ENCODE data around the gene OGFOD2. TPM values are rescaled to one million over a fixed set of nuclear protein-coding genes. Genes with fewer than 3 reads are reported as not detected.
A peak's percentile ranks its signal among the peaks of the same experiment; 100 is the strongest.

OGFOD2 gene
- total RNA-seq, 1 experiment from 2014 or later: 16.3 TPM

DNA sequence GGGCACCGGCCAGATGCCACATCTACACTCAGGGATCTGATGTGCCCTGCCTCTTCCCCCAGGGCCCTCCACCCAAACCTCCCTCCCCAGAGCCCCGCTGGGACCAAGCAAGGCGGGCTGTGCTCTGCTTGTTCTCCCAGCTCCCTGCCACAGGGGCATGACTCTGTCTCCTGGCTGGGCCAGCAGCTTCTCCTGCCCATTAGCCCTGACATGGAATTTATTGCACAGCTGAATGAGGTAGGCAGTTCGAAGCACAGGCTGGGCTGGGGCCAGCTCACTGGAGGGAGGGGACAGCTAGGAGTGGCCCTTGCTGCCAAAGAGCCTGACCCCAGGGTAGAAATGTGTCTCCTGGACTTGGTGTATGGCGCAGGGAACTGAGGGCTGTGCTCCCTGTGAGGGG lies 47.8 kb downstream of the OGFOD2 start:
- H3K36me3 ChIP-seq: no peaks in the 10 kb centered on the region
- H3K27me3 ChIP-seq (replicated peaks): no peaks in the 10 kb centered on the region; the same call in 1 of the 2 replicates
- no peak for DNase-seq (ENCODE audit: low read depth in 1 of 2, low spot score in 2 of 2)
- peaks cover 8% of the 10 kb centered on the region for H3K4me1 ChIP-seq (replicated peaks)
- no peak overlapping the region for H3K4me3 ChIP-seq
- H3K27ac ChIP-seq: no peak overlapping the region
- no peaks in the 10 kb centered on the region for H3K9me3 ChIP-seq (replicated peaks)

DNA sequence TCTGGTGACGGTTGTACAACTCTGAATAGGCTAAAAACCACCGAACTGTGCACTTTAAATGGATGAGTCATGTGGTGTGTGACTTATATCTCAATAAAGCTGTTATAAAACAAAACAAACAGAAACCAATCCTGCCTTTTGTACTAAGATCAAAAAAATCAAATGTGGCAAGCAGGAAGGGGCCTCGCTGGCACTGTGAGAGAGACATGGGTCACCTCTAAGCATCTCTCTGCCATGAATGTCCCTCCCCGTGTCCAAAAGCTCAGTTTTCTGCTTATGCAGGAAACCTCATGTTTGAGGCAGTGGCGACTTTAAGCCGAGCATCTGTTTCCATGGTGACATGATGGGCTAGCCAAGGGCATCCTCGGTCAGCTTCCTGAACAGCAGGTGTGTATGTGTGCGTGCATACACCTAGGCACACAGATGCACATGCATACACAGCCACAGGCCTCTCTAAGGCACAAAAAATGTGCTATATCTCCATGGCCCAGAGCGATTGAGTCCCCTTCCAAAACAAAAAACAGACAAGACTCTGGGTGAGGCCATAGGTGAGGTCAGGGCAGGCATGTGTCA lies 49.9 kb downstream of the OGFOD2 start:
- no peak overlapping the region for H3K4me3 ChIP-seq
- H3K4me1 ChIP-seq (replicated peaks): peaks cover 8% of the 10 kb centered on the region
- H3K36me3 ChIP-seq: no peaks in the 10 kb centered on the region
- no peaks in the 10 kb centered on the region for H3K9me3 ChIP-seq (replicated peaks)
- no peak overlapping the region for H3K27ac ChIP-seq
- H3K27me3 ChIP-seq (replicated peaks): no peaks in the 10 kb centered on the region; the same call in 1 of the 2 replicates
- peak in 1 of 2 experiments; percentile 45 for DNase-seq (ENCODE audit: low read depth in 1 of 2, low spot score in 2 of 2)

DNA sequence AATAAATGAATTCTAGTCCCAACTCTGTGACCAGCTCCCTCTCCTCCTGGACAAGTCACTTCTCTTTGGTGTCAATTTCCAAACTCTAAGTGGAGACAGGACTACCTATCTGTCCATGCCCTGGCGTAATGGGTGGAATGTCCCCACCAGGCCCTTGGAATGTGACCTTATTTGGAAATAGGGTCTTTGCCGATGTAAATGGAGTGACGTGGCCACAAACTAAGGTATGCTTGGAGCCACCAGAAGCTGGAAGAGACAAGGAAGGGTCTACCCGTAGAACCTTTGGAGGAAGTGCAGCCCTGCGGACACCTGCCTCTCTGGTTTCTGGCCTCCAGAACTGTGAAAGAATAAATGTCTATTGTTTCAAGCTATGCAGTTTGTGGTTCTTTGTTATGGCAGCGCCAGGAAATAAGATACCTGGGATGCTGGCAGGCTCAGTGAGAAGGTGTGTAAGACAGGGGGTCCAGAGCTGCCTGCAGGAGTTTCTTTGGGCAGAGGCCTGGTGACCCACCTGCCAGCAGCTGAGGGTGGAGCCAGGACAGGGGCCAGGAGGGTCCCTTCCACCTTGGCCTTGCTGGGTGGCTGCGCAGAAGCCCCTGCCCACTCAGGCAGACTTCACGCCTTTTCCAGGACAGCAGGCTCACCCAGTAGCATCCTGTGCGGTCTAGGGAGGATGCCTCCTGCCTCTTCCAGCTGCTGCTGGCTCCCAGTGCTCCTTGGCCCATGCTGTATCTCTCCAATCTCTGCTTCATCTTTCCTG lies 51.2 kb downstream of the OGFOD2 start:
- Histone ChIP-seq H3K36me3 (no peaks in the 10 kb centered on the region), H3K4me1 (replicated peaks) (peaks cover 8% of the 10 kb centered on the region), H3K4me3 (no peak overlapping the region), H3K27ac (no peak overlapping the region), H3K9me3 (replicated peaks) (no peaks in the 10 kb centered on the region), H3K27me3 (replicated peaks) (no peaks in the 10 kb centered on the region; the same call in 1 of the 2 replicates)
- DNase-seq (ENCODE audit: low read depth in 1 of 2, low spot score in 2 of 2): no peak

DNA sequence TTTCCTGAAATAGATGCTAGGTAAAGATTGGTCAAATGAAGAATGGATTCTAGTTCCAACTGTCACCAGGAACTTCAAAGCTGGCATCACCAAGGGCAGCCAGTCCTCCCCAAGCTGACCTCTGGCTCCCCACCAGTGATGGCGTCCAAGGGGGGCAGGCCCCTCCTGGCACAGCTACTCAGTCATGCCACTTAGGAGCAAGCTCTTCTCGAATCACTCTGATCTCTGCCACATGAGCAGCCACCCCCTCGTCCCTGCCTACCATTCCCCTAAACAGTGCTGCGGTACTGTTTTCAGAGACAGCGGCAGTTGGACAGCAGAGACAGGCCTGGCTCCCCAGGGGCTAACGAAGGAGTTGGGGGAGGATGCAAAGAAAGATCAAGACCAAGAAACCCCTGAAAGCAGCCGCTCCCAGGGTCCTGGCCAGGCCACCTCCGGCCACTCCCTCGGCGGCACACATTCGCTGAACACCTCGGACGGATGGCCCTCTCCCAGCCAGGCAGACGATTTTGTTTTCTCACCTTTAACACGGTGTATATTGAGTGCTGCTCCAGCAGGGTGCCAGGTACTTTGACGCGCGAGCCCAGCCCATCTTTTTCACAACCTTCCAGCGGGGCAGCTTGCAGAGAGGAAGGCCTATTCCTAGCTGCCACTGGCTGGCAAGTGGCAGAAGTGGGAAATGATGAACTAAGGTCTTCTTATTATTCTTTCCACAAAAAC lies 52.8 kb downstream of the OGFOD2 start:
- peaks cover 8% of the 10 kb centered on the region for H3K4me1 ChIP-seq (replicated peaks)
- H3K27ac ChIP-seq: no peak overlapping the region
- DNase-seq (ENCODE audit: low read depth in 1 of 2, low spot score in 2 of 2): no peak
- no peaks in the 10 kb centered on the region for H3K9me3 ChIP-seq (replicated peaks)
- no peaks in the 10 kb centered on the region; the same call in 1 of the 2 replicates for H3K27me3 ChIP-seq (replicated peaks)
- H3K4me3 ChIP-seq: no peak overlapping the region
- no peaks in the 10 kb centered on the region for H3K36me3 ChIP-seq

DNA sequence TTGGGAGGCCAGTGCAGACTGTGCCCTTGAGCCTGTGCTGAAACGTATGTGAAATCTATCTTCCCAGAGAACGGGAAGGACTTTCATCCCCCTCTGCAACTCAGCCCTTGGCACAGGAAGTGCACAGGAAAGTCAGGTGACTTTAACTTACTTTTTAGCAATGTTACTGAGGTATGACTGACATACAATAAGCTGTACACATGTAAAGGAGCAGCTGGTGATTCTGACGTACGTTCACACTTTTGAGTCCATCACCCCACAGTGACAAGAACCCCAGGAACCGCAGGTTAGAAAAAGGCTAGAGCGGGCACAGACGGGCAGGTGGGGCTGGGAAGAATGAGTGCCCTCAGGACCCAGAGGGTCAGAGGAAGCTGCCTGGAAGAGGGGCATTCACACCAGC lies 53.4 kb downstream of the OGFOD2 start:
- Histone ChIP-seq H3K9me3 (replicated peaks) (no peaks in the 10 kb centered on the region), H3K4me3 (no peak overlapping the region), H3K27me3 (replicated peaks) (no peaks in the 10 kb centered on the region; the same call in 1 of the 2 replicates), H3K36me3 (no peaks in the 10 kb centered on the region), H3K4me1 (replicated peaks) (peaks cover 8% of the 10 kb centered on the region), H3K27ac (no peak overlapping the region)
- no peak for DNase-seq (ENCODE audit: low read depth in 1 of 2, low spot score in 2 of 2)

DNA sequence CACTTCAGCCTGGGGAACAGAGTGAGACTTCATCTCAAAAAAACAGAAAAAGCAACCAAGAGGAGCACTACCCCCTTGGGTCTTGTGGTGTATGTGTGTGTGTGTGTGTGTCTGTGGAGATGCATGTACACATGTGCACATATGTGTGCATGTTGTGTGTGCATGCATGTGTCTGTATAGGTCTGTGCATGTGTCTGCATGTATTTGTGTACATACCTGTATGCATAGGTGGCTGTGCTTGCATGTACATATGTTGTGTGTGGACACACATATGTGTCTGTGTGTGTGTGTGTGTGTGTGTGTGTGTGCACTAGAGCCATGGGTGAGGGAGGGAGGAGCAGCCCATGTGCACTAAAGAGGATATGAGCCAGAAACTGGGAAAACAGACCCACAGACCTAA lies 54.5 kb downstream of the OGFOD2 start:
- Histone ChIP-seq H3K27me3 (replicated peaks) (no peaks in the 10 kb centered on the region; the same call in 1 of the 2 replicates), H3K4me3 (no peak overlapping the region), H3K27ac (no peak overlapping the region), H3K9me3 (replicated peaks) (no peaks in the 10 kb centered on the region), H3K36me3 (no peaks in the 10 kb centered on the region), H3K4me1 (replicated peaks) (peaks cover 6% of the 10 kb centered on the region)
- no peak for DNase-seq (ENCODE audit: low read depth in 1 of 2, low spot score in 2 of 2)

Other genes with a start within 250 kb of the OGFOD2 start
- not detected in 2 replicates for gene HCAR1, start 244.4 kb upstream of the OGFOD2 start, total RNA-seq (2014; rRNA removed; shearing (Covaris generic))
- gene DENR, start 222.4 kb upstream of the OGFOD2 start, total RNA-seq (2014; rRNA removed; shearing (Covaris generic)): 57.4 and 62.2 TPM in 2 replicates
- 0.78 and 1.2 TPM in 2 replicates for gene CCDC62, start 200.7 kb upstream of the OGFOD2 start, total RNA-seq (2014; rRNA removed; shearing (Covaris generic))
- 14.7 and 21.7 TPM in 2 replicates for gene HIP1R, start 139.8 kb upstream of the OGFOD2 start, total RNA-seq (2014; rRNA removed; shearing (Covaris generic))
- 11.9 and 31.5 TPM in 2 replicates for gene VPS37B, start 79.1 kb upstream of the OGFOD2 start, total RNA-seq (2014; rRNA removed; shearing (Covaris generic))
- 11.0 and 11.5 TPM in 2 replicates for gene ABCB9, start 8.8 kb upstream of the OGFOD2 start, total RNA-seq (2014; rRNA removed; shearing (Covaris generic))
- 263 and 326 TPM in 2 replicates for gene ARL6IP4, start 5.4 kb downstream of the OGFOD2 start, total RNA-seq (2014; rRNA removed; shearing (Covaris generic))
- 0.42 TPM in 1 of 2 replicates, not detected in the other for gene PITPNM2, start 175.8 kb downstream of the OGFOD2 start, total RNA-seq (2014; rRNA removed; shearing (Covaris generic))